HEK293 (cell line): Measurements from ENCODE around the gene ETV3.

Experiments
- CTCF ChIA-PET: fragments of 350-600 bp; formaldehyde crosslinking; extraction: SDS; loops from one replicate; lab custom pipeline; 2021; ENCODE audit warnings: antibody characterized with exemption; lab: Yijun Ruan, JAX
- POLR2A ChIA-PET: fragments of 300-600 bp; formaldehyde crosslinking; extraction: SDS; loops from one replicate; lab custom pipeline; 2020; ENCODE audit warnings: antibody characterized with exemption, inconsistent platforms; lab: Yijun Ruan, JAX
- H3K27ac ChIP-seq: fragments of 200-500 bp; sonication (Bioruptor generic); 2 replicates; pipeline ENCODE4 v1.5.1; 2014; ENCODE audit warnings: low read depth, low read length, control low read depth, inconsistent platforms; ENCODE audit errors: extremely low read depth
- H3K36me3 ChIP-seq, 2 experiments: fragments of 200-500 bp in 1 of 2; sonication (Bioruptor generic) in 1 of 2; 1 replicate in 1 of 2; 2 replicates in 1 of 2; pipeline ENCODE4 v1.5.1; 2014 to 2017; ENCODE audit warnings: inconsistent platforms in 2 of 2, low read length in 2 of 2; ENCODE audit not compliant: control insufficient read depth in 2 of 2, insufficient read depth in 1 of 2
- H3K4me1 ChIP-seq: fragments of 200-500 bp; sonication (Bioruptor generic); 2 replicates; pipeline ENCODE4 v1.5.1; 2014; ENCODE audit warnings: mild to moderate bottlenecking, low read length, inconsistent platforms; ENCODE audit not compliant: control insufficient read depth, insufficient read depth
- H3K4me3 ChIP-seq: 2 replicates; pipeline ENCODE4 v1.5.1; 2011; ENCODE audit warnings: low read depth, mild to moderate bottlenecking, control low read depth, low read length, moderate library complexity
- H3K9me3 ChIP-seq: fragments of 200-500 bp; sonication (Bioruptor generic); 2 replicates; pipeline ENCODE4 v1.5.1; 2014; ENCODE audit warnings: low read depth, low read length, inconsistent platforms; ENCODE audit not compliant: control insufficient read depth, insufficient read depth
- CTCF ChIP-seq: fragments of 450-650 bp; formaldehyde crosslinking; IDR thresholded peaks from 2 replicates; pipeline ENCODE4 v1.5.1; 2016; ENCODE audit warnings: missing biosample characterization, missing genetic modification characterization
- HOXA7 ChIP-seq: sonication (generic); formaldehyde crosslinking; IDR thresholded peaks from 2 replicates; pipeline ENCODE4 v1.8.1; 2022; ENCODE audit warnings: missing genetic modification reagents, borderline replicate concordance
- KLF7 ChIP-seq: fragments of 450-650 bp; formaldehyde crosslinking; IDR thresholded peaks from 2 replicates; pipeline ENCODE4 v1.5.1; 2016; ENCODE audit warnings: missing biosample characterization, missing genetic modification characterization, borderline replicate concordance
- KLF9 ChIP-seq: fragments of 450-650 bp; formaldehyde crosslinking; IDR thresholded peaks from 2 replicates; pipeline ENCODE4 v1.5.1; 2016; ENCODE audit warnings: missing biosample characterization, missing genetic modification characterization, low read depth
- YY1 ChIP-seq: fragments of 450-650 bp; formaldehyde crosslinking; IDR thresholded peaks from 2 replicates; pipeline ENCODE4 v1.5.1; 2018; ENCODE audit warnings: missing biosample characterization, missing genetic modification characterization
- ZBTB49 ChIP-seq: fragments of 450-650 bp; formaldehyde crosslinking; IDR thresholded peaks from 2 replicates; pipeline ENCODE4 v1.5.1; 2016; ENCODE audit warnings: missing biosample characterization, missing genetic modification characterization, low read depth
- ZBTB8A ChIP-seq: fragments of 450-650 bp; formaldehyde crosslinking; IDR thresholded peaks from 2 replicates; pipeline ENCODE4 v1.5.1; 2016; ENCODE audit warnings: missing biosample characterization, missing genetic modification characterization
- ZNF16 ChIP-seq: fragments of 450-650 bp; formaldehyde crosslinking; IDR thresholded peaks from 2 replicates; pipeline ENCODE4 v1.5.1; 2016; ENCODE audit warnings: low read depth, missing biosample characterization, missing genetic modification characterization
- ZNF169 ChIP-seq: fragments of 450-650 bp; formaldehyde crosslinking; IDR thresholded peaks from 2 replicates; pipeline ENCODE4 v1.5.1; 2016; ENCODE audit warnings: missing biosample characterization, missing genetic modification characterization
- ZNF223 ChIP-seq: fragments of 450-650 bp; formaldehyde crosslinking; IDR thresholded peaks from 2 replicates; pipeline ENCODE4 v1.5.1; 2016; ENCODE audit warnings: missing biosample characterization, missing genetic modification characterization
- ZNF292 ChIP-seq: fragments of 450-650 bp; formaldehyde crosslinking; IDR thresholded peaks from 2 replicates; pipeline ENCODE4 v1.5.1; 2016; ENCODE audit warnings: low read depth, missing biosample characterization, missing genetic modification characterization, borderline replicate concordance
- ZNF37A ChIP-seq: fragments of 450-650 bp; IDR thresholded peaks from 2 replicates; pipeline ENCODE4 v1.5.1; 2018; ENCODE audit warnings: missing biosample characterization, missing genetic modification characterization
- ZNF555 ChIP-seq: fragments of 450-650 bp; formaldehyde crosslinking; conservative IDR thresholded peaks from 2 replicates; pipeline ENCODE4 v1.5.1; 2017; ENCODE audit warnings: missing biosample characterization, mild to moderate bottlenecking, missing genetic modification characterization, inconsistent platforms
- ZNF768 ChIP-seq: fragments of 450-650 bp; formaldehyde crosslinking; IDR thresholded peaks from 2 replicates; pipeline ENCODE4 v1.5.1; 2018; ENCODE audit warnings: missing biosample characterization, mild to moderate bottlenecking, missing genetic modification characterization
- ZNF777 ChIP-seq: fragments of 450-650 bp; formaldehyde crosslinking; IDR thresholded peaks from 2 replicates; pipeline ENCODE4 v1.5.1; 2017; ENCODE audit warnings: missing biosample characterization, missing genetic modification characterization, borderline replicate concordance
- TF ChIP-seq, protein P1 (sequence below): fragments of 450-650 bp; formaldehyde crosslinking; IDR thresholded peaks from 2 replicates; pipeline ENCODE4 v1.5.1; 2016; ENCODE audit warnings: missing biosample characterization, missing genetic modification characterization
- TF ChIP-seq, protein P2 (sequence below): fragments of 450-650 bp; formaldehyde crosslinking; IDR thresholded peaks from 2 replicates; pipeline ENCODE4 v1.5.1; 2016; ENCODE audit warnings: missing biosample characterization, missing genetic modification characterization

Gene ETV3

DNA sequence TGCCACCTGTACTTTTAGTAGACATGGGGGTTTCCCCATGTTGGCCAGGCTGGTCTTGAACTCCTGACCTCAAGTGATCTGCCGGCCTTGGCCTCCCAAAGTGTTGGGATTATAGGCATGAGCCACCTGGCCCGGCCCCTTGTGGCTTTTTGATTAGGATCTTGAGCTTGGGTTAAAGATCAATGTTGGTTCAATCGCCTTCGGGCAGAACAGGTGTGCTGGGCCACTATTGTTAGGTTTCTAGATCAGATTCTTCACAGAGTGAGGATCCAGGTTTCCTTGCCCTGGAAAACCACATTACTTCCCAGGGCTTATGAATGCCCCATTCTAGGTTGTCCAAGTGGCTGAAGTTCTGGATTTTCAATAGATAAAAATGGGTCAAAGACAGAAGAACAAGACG, 6.1 kb downstream of the ETV3 start:
- peaks cover 44 to 89% of the 10 kb centered on the region in 2 experiments for H3K36me3 ChIP-seq

More for the DNA sequence above, 6.1 kb downstream of the ETV3 start:
- CTCF ChIA-PET = interaction anchor here (1.5 to 5.0 kb wide), 2 partner anchors 19 to 24 kb away, joined by 4 to 39 read pairs; no protein-coding TSS in a partner anchor
- TF ChIP-seq, protein P1, sequence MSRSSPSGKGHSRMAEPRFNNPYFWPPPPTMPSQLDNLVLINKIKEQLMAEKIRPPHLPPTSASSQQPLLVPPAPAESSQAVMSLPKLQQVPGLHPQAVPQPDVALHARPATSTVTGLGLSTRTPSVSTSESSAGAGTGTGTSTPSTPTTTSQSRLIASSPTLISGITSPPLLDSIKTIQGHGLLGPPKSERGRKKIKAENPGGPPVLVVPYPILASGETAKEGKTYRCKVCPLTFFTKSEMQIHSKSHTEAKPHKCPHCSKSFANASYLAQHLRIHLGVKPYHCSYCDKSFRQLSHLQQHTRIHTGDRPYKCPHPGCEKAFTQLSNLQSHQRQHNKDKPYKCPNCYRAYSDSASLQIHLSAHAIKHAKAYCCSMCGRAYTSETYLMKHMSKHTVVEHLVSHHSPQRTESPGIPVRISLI (tag by site-specific recombination) = no peak
- TF ChIP-seq YY1 (tag by site-specific recombination) (no peak), ZNF223 (tag by site-specific recombination) (no peak), ZNF555 (tag by site-specific recombination) (no peak), ZNF777 (tag by site-specific recombination) (no peak), KLF7 (tag by site-specific recombination) (no peak), ZNF16 (tag by site-specific recombination) (no peak), ZNF37A (no peak), KLF9 (tag by site-specific recombination) (no peak), HOXA7 (CRISPR knock-in tag) (no peak), ZBTB49 (tag by site-specific recombination) (no peak), CTCF (no peak), ZBTB8A (no peak), ZNF169 (tag by site-specific recombination) (no peak), ZNF768 (no peak), ZNF292 (no peak)
- TF ChIP-seq, protein P2, sequence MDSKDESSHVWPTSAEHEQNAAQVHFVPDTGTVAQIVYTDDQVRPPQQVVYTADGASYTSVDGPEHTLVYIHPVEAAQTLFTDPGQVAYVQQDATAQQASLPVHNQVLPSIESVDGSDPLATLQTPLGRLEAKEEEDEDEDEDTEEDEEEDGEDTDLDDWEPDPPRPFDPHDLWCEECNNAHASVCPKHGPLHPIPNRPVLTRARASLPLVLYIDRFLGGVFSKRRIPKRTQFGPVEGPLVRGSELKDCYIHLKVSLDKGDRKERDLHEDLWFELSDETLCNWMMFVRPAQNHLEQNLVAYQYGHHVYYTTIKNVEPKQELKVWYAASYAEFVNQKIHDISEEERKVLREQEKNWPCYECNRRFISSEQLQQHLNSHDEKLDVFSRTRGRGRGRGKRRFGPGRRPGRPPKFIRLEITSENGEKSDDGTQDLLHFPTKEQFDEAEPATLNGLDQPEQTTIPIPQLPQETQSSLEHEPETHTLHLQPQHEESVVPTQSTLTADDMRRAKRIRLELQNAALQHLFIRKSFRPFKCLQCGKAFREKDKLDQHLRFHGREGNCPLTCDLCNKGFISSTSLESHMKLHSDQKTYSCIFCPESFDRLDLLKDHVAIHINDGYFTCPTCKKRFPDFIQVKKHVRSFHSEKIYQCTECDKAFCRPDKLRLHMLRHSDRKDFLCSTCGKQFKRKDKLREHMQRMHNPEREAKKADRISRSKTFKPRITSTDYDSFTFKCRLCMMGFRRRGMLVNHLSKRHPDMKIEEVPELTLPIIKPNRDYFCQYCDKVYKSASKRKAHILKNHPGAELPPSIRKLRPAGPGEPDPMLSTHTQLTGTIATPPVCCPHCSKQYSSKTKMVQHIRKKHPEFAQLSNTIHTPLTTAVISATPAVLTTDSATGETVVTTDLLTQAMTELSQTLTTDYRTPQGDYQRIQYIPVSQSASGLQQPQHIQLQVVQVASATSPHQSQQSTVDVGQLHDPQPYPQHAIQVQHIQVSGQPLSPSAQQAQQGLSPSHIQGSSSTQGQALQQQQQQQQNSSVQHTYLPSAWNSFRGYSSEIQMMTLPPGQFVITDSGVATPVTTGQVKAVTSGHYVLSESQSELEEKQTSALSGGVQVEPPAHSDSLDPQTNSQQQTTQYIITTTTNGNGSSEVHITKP (tag by site-specific recombination) = no peak
- H3K4me3 ChIP-seq = no peak overlapping the region
- POLR2A ChIA-PET = no interaction called here
- H3K9me3 ChIP-seq = no peaks in the 10 kb centered on the region
- H3K27ac ChIP-seq = no peak overlapping the region
- peaks cover 6% of the 10 kb centered on the region for H3K4me1 ChIP-seq
